ENCODE measurements around the gene SSH2. TPM values are rescaled to one million over a fixed set of nuclear protein-coding genes. Genes with fewer than 3 reads are reported as not detected.

SSH2 gene
- total and polyA plus RNA-seq, 2 of the 13 experiments (the other 11 are each of a cell fraction or from before 2014, with no cell fraction given), result 6.0 to 6.4 TPM

GRCh38 chr17:29615492-29616299 lies 314.3 kb downstream of the SSH2 start (continued):
- no peak for TF ChIP-seq ZNF318 (CRISPR knock-in tag; IDR thresholded peaks at IDR 0.05)
- TF ChIP-seq NFE2 (CRISPR knock-in tag; IDR thresholded peaks at IDR 0.05), result no peak
- no peak for TF ChIP-seq MEF2D (CRISPR knock-in tag; IDR thresholded peaks at IDR 0.05)
- no peak for TF ChIP-seq SMC3 (IDR thresholded peaks at IDR 0.05; ENCODE audit: low read length)
- peak; percentile 65; the same call in 1 of the 3 replicates for TF ChIP-seq MXI1 (IDR thresholded peaks at IDR 0.05; ENCODE audit: borderline replicate concordance, low read depth, low read length)
- TF ChIP-seq ZNF33B (CRISPR knock-in tag; IDR thresholded peaks at IDR 0.05), result 0 out of 2 replicates have a peak, but pooled peaks have one; percentile 30
- TF ChIP-seq, protein P1, sequence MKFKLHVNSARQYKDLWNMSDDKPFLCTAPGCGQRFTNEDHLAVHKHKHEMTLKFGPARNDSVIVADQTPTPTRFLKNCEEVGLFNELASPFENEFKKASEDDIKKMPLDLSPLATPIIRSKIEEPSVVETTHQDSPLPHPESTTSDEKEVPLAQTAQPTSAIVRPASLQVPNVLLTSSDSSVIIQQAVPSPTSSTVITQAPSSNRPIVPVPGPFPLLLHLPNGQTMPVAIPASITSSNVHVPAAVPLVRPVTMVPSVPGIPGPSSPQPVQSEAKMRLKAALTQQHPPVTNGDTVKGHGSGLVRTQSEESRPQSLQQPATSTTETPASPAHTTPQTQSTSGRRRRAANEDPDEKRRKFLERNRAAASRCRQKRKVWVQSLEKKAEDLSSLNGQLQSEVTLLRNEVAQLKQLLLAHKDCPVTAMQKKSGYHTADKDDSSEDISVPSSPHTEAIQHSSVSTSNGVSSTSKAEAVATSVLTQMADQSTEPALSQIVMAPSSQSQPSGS (CRISPR knock-in tag; IDR thresholded peaks at IDR 0.05), result no peak
- TF ChIP-seq SNAPC4 (CRISPR knock-in tag; IDR thresholded peaks at IDR 0.05), result peak; percentile 85; the same call in 1 of the 2 replicates
- TF ChIP-seq MLLT10 (CRISPR knock-in tag; IDR thresholded peaks at IDR 0.05), result no peak
- TF ChIP-seq, protein P2, sequence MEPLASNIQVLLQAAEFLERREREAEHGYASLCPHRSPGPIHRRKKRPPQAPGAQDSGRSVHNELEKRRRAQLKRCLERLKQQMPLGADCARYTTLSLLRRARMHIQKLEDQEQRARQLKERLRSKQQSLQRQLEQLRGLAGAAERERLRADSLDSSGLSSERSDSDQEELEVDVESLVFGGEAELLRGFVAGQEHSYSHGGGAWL (CRISPR knock-in tag; IDR thresholded peaks at IDR 0.05), result 0 out of 2 replicates have a peak, but pooled peaks have one; percentile 32
- peak; percentile 79; the same call in 1 of the 2 replicates for TF ChIP-seq ZNF572 (CRISPR knock-in tag; IDR thresholded peaks at IDR 0.05)
- TF ChIP-seq ELF1 (CRISPR knock-in tag; IDR thresholded peaks at IDR 0.05), result no peak
- no peak for TF ChIP-seq RORA (CRISPR knock-in tag; IDR thresholded peaks at IDR 0.05)
- peak; percentile 79; the same call in 1 of the 2 replicates for TF ChIP-seq ZNF547 (CRISPR knock-in tag; IDR thresholded peaks at IDR 0.05)

Measured in HepG2 (cell line).